GF-D8 (cell line): Measurements from ENCODE around the gene PIK3C2G.
"Not testable (repeated sequence)": the region's sequence is repeated elsewhere in the genome, so short reads cannot be mapped to it uniquely, and the experiment has no call there.

Experiments used
- DNase-seq: peaks from one replicate; lab custom pipeline; 2025; lab: John Stamatoyannopoulos, UW

Gene PIK3C2G, protein sequence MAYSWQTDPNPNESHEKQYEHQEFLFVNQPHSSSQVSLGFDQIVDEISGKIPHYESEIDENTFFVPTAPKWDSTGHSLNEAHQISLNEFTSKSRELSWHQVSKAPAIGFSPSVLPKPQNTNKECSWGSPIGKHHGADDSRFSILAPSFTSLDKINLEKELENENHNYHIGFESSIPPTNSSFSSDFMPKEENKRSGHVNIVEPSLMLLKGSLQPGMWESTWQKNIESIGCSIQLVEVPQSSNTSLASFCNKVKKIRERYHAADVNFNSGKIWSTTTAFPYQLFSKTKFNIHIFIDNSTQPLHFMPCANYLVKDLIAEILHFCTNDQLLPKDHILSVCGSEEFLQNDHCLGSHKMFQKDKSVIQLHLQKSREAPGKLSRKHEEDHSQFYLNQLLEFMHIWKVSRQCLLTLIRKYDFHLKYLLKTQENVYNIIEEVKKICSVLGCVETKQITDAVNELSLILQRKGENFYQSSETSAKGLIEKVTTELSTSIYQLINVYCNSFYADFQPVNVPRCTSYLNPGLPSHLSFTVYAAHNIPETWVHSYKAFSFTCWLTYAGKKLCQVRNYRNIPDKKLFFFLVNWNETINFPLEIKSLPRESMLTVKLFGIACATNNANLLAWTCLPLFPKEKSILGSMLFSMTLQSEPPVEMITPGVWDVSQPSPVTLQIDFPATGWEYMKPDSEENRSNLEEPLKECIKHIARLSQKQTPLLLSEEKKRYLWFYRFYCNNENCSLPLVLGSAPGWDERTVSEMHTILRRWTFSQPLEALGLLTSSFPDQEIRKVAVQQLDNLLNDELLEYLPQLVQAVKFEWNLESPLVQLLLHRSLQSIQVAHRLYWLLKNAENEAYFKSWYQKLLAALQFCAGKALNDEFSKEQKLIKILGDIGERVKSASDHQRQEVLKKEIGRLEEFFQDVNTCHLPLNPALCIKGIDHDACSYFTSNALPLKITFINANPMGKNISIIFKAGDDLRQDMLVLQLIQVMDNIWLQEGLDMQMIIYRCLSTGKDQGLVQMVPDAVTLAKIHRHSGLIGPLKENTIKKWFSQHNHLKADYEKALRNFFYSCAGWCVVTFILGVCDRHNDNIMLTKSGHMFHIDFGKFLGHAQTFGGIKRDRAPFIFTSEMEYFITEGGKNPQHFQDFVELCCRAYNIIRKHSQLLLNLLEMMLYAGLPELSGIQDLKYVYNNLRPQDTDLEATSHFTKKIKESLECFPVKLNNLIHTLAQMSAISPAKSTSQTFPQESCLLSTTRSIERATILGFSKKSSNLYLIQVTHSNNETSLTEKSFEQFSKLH (N-terminal part only)

GRCh38 chr12:18261273-18261672 lies at the start of gene PIK3C2G:
TSS of gene PIK3C2G (plus strand) at chr12:18261518. CDS start at chr12:18282082, 20,564 bp downstream.
- DNase-seq: no peak

GRCh38 chr12:18217966-18218365 lies 43.4 kb upstream of the PIK3C2G start:
- no peak for DNase-seq

- DNase-seq: no peak
Measured at GRCh38 chr12:18221726-18222125, 39.6 kb upstream of the PIK3C2G start.

- DNase-seq: no peak
Measured at GRCh38 chr12:18222699-18223098, 38.6 kb upstream of the PIK3C2G start.

DNA sequence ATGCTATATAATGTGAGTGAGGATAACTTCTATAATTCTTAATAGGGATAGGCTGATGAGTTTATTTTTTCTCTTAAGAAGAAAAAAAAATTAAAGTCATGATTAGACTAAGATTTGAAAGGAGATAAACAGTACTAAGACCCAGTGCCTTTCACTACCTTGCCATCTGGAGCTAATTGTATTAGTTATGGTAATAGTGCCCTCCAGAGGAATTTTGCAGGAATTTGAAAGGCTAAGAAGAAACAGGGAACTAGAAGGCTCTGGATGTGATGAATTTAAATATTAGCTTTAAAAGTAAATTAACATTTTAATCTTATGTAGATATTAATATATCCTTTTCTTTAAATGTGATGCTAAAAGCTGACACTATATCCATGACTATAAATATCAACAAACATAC lies 36.6 kb upstream of the PIK3C2G start:
- no peak for DNase-seq

GRCh38 chr12:18239526-18239925 lies 21.8 kb upstream of the PIK3C2G start:
- no peak for DNase-seq

GRCh38 chr12:18242380-18243089 lies 18.8 kb upstream of the PIK3C2G start:
- no peak for DNase-seq

- no peak for DNase-seq
Measured at GRCh38 chr12:18243238-18243637, 18.1 kb upstream of the PIK3C2G start.

DNA sequence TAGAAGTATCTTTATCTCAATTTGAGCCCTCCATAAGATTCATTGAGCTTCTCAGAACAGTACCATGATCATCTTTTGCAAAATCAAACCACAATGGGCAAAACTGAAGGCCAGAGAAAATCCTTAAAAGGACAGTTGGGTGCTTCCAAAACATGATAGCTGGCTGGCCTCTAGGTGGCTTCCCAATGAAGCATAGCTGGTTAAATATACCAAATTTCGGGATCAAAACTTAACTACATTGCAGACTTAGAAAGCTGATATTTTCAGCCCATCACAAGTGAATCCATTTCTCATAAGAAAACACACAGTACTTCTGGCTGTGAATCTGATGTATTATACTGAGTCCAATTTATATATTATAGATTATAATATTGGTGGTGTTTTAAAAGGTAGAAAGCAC lies 15.3 kb upstream of the PIK3C2G start:
- DNase-seq: no peak

GRCh38 chr12:18250313-18250916 lies 10.9 kb upstream of the PIK3C2G start:
- DNase-seq: no peak

DNA sequence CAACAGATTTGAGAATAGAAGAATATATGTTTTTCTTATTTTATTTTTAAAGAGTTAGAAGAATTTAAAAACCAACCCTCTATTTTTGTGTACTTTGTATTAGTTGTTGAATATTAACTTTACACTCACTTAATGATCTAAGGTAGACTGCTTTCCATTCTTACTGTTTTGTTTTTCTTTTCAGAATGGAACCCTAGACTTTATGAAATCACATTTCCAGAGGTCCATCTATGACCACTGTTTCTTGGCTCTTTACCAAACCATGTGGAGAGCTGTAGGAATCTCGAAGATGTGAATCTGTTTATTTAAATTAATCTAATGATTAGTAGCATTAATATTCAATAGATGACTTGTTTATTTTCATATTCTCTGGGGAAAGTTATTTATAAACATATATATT lies 7.2 kb upstream of the PIK3C2G start:
- no peak for DNase-seq

- not testable (repeated sequence) for DNase-seq
Measured at GRCh38 chr12:18255004-18255403, 6.3 kb upstream of the PIK3C2G start.

DNA sequence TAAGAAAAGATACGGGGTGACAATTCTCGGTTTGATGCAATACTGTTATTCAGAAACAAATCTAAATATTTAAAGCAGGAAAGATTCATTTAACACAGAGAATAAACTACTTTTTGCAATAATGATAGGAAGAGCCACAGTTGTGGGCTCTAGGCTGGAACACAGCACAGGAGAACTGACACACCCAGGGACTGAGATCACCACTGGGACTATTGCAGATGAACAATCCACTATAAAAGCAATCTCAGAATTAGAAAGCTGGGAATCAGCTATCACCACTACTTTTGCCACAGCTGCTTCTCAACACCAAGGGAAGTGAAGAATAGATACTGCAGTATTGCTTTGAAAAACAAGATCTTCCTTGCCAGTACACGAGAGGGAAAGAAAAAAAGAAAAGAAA lies 4.1 kb upstream of the PIK3C2G start:
- no peak for DNase-seq

DNA sequence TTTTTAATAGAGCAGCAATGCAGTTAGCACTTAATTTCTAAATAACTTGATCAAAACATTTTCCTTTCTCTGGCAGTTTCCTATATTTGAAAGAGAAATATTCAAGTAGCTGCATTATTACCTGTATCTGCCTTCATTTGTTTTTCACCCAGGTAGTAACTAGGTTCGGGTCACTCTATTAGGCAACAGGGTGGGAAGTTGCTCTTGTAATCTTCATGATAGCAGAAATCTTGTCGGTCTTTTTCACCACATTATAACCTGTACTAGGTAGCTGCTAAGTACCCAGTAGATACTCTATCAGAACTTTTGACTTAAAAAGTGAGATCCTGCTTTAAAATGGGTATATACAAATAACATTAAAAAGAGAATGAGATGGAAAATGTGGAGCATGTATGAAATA lies 2.4 kb upstream of the PIK3C2G start:
- DNase-seq: no peak

DNA sequence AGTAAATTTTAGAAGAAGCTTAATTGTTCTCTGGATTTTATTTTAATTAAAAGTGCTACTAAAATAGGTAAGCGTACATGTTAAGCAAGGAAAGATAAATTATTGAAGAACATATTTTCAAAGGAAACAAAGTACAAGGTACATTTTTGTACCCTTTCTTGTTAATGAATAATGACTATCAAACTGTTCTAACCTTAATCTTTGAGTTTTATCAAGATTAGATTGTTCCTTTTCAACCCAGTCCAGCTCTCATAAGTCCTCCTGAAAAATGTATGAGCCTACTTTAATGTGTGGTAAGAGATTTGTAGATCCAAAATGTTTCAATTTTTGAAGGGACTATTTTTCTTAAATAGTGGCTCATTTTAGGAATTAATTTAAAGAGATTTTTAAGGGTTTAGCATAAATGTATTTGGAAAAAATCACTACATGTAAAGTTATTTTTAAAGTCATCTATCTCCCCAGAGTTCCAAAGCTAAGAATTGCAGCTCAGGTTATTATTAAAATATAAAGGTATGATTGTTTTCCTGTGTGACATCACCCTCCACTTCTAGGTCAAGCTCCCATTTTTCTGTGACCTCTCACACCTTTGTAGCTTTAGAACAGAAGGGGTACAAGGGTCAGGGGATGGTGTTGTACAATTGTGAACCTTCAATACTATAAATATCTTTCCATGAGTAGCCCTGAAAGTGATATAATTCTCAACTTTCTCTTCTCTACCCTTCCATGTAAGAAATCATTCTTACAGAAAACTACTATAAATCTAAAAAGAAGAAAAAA lies 1.2 kb upstream of the PIK3C2G start:
- DNase-seq: no peak

DNA sequence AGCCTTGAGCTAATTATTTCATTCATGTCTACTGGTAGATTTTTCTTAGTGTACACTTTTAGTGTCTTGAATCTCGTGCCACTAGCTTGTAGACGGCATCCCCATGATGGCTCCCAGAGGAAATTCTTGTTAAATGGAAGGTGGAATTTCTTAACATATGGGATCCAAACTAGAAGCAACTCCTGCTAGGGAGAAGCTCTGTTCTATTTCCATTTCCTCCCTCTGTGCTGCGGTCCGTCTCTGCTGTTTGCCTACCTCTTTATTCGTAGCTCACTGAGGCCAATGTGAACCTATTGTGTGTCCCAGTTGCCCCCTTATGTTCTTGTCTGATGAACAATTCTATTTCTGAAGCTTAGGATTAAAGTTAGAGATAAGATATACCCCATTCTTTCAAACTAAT lies 588 bp downstream of the PIK3C2G start:
- DNase-seq: no peak

GRCh38 chr12:18262514-18262913 lies 1.2 kb downstream of the PIK3C2G start:
- no peak for DNase-seq

- no peak for DNase-seq
Measured at GRCh38 chr12:18264581-18265075, 3.3 kb downstream of the PIK3C2G start.

GRCh38 chr12:18267427-18268099 lies 6.2 kb downstream of the PIK3C2G start:
- DNase-seq: no peak
